TTC549 (cell line): ENCODE results near the gene TPRN.

Experiments
- FAIRE-seq: peaks from 2 replicates; lab custom pipeline; 2012; peaks lifted over from hg19 to GRCh38; lab: Jason Lieb, UNC

The TPRN gene

GRCh38 chr9:137188490-137189296, 11.8 kb downstream of the TPRN start, which contains the start of the genes ANAPC2 and SSNA1:
TSS of gene ANAPC2 (minus strand) at chr9:137188560. CDS start at chr9:137188532, 28 bp downstream.
TSS of gene SSNA1 (plus strand) at chr9:137188676. CDS start at chr9:137188727, 51 bp downstream.
- FAIRE-seq, result no peak

- no peak for FAIRE-seq
Measured at GRCh38 chr9:137188086-137188489, 12.5 kb downstream of the TPRN start.

DNA sequence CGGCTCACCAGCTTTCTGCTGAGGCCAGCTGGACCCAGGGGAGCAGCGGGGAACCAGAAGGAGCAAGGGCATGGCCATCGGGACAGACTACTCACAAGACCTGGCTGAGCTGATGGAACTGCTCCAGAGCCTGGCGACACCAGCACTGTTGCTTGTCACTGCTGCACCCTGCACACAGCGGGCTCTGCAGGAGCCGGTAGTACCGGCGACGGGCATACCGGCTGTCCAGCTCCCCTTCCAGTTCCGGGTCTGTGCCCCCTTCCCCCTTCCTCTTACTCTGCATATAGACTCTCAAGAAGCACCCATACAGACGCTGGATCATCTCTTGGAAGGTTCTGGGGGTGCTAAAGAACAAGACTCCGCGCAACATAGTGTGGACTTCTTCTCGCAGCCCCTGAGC, 13.2 kb downstream of the TPRN start:
- FAIRE-seq, result no peak

DNA sequence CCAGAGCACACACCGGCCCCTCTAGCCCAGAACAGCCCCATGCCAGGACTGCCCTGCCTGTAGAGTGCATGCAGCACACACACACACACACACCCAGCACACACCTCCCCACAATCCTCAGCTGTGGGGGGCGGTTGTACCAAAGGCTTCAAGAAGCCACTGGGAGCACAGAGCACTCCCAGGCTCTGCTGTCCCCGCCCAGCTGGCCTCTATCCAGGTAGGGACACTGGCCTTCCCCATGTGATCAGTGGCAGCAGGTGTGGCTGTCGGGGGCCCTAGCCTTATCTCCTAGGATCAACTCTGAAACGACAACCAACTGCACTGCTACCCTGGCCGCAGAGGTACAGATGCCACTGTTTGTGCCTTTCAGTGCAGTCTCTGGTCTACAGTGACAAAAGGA, 14.2 kb downstream of the TPRN start:
- no peak for FAIRE-seq

DNA sequence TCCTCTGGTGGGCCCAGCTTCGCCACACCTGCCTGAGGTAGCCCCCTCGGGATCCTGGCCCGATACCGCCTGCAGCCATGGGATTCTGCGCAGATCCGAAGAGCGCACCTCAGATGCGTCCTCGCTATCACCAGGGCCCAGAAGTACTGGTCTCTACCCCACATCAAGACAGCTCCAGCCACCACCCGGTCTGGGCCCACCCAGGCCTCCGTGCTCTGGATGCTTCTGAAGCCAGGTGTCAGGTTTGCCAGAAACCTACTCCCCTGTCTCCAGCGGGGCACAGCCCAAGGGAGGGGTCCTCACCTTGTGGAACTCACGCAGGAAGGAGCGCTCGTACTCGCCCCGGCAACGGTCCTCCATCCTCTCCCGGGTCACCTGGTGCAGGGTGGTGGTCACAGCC, 14.6 kb downstream of the TPRN start:
- no peak for FAIRE-seq

GRCh38 chr9:137184881-137185660, 15.5 kb downstream of the TPRN start:
- no peak for FAIRE-seq

DNA sequence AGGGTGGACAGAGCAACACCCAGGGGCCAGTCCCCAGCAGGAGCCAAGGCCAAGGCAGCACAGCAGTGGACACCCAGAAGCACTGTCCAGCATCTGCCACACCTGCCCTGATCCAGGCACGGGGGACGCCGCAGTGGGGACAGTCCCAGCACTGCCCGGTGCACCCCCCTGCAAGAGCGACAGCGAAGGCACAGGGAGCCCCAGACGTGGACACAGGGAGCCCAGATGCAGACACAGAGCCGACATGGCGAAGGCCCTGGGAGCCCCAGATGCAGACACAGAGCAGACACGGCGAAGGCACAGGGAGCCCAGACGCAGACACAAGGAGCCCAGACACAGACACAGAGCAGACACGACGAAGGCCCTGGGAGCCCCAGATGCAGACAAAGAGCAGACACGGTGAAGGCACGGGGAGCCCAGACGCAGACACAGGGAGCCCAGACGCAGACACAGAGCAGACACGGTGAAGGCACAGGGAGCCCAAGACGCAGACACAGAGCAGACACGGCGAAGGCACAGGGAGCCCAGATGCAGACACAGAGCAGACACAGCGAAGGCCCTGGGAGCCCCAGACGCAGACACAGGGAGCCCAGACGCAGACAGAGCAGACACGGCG, 16.5 kb downstream of the TPRN start:
- FAIRE-seq, result no peak

- no peak for FAIRE-seq
Measured at GRCh38 chr9:137182836-137183235, 17.7 kb downstream of the TPRN start.

DNA sequence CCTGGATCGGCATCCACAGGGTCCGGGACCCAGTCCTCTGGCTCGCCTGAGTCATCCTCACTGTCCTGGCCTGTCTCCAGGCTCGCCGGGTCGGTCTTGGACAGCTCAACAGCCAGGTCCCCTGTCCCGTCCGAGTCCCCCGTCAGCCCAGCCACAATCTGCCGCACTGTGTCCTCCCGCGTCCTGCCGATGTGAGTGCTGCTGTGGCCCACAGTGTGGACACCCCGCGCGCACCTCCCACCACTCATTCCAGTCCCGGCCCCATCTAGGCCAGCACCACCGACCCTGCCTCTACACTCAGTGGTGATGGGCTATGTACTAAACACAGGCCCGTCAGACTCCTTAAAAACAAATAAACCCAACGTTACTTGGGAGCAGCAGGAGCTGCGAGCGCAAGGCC, 18.9 kb downstream of the TPRN start:
- FAIRE-seq, result no peak

DNA sequence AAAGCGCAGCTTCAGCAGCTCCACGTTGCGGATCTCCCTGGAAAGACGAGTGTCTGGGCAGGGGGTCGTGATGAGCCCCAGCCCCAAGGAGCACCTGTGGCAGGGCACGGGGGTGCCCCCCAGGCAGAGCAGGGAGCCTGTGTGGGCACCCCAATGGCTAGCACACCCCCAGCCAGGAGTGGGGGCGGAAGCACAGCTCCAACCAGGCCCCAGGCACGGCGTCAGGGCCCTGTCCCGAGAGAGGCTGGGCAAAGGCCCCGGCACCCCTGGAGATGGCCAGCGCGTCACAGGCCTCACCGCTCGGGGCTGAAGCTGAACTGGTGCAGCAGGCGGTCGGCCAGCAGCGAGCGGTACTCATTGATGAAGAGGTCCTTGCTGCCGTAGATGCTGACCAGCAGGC, 20.1 kb downstream of the TPRN start:
- FAIRE-seq, result no peak

DNA sequence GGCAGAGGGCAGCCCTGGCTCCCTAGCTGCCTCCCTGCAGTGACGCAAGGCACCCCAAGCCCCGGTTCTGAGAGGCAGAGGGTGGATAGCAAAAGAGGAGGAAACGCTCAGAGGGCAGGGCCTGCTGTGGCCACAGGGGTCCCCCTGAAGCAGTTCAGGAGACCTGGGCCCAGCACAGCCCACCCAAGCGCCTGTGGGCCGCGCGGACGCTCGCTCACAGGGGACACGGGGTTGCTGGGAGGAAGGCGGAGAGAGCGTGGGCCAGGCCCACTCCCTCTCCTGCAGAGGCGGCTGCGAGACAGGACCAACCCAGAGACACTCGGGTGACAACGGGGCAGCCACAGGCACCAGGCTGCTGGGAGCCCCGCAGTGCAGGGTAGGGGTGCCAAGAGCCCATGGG, 20.8 kb downstream of the TPRN start:
- FAIRE-seq, result no peak

DNA sequence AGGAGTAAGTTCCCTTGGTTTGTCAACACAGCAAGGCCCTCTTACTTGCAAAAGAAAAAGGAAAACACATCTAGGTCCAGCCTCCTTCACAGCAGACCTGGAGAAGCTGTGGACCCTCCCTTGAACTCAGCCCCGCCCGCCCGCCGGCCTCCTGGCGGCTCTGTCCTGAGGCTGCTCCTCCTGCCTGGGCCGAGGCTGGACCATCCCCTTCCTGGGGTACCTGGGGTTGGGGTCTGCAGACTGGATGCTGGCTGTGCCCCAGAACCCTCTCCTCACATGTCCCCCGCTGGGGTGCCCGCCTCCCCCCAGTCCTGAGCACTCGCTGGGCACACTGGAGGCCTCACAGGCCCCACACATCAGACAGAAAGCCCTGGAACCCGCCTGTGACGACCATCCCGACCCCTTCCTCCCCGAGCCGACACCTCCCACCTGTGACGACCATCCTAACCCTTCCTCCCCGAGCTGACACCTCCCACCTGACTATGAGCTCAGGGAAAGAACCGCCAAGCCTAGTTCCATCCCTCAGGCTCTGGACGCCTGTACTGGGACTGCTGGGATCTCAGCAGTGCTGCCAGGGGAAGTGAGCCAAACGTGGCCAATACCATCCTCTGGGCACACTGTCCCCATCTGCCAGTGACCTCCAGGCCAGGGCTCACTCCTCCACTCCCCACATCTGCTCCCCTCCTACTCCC, 21.5 kb downstream of the TPRN start:
- FAIRE-seq, result no peak

GRCh38 chr9:137178201-137178938, 22.2 kb downstream of the TPRN start:
- FAIRE-seq, result no peak

- no peak for FAIRE-seq
Measured at GRCh38 chr9:137176302-137177182, 24.0 kb downstream of the TPRN start.

- FAIRE-seq, result no peak
Measured at GRCh38 chr9:137175345-137175961, 25.1 kb downstream of the TPRN start.

GRCh38 chr9:137174722-137175293, 25.7 kb downstream of the TPRN start:
- no peak for FAIRE-seq

GRCh38 chr9:137173796-137174664, 26.5 kb downstream of the TPRN start:
- FAIRE-seq, result no peak

DNA sequence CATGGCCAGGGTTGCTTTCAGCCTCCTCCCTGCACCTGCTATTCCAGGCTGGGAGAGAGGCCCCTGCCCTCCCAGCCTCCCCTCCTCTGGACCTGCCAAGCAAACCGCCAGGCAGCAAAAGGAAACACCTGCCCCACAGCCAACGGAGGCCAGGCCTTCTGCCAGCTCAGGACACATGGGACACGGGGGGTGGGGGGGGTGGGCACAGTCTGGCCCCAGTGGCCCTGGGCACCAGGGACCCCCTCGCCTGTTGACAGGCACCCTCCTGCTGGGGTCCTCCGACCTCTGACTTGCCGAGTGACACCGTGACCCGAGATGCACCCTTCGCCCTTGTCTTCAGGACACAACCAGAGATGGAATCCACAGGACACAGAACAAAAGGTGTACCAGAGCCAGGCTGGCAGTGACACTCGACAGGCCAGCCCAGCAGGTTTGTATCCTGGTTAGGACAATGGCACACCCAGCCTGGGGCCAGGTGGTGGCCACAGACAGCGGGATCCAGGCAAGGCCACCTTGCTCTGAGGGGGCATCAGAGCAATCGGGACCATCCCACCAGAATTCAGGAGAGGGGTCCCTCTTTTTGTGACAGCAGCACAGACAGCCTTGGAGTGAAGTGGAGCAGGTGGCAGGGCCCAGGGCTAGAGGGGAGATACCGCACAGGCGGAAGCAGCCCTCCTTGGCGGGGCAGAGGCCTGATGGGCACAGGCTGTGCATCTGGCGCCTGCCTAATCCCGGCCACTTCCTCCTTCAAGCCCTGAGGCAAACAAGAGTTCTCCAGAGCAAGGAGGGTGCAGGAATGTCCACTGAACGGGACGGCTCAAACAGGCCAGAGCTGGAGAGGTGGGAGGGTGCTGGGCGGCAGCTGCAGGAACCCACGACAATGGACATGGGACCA, 27.4 kb downstream of the TPRN start:
- FAIRE-seq, result no peak
